Liver (tissue), 3 donors: ENCODE measurements around the gene ERI2.

Experiments used
- EGR1 ChIP-seq, 2 donors: IDR thresholded peaks; 2 replicates each; pipeline ENCODE4 v1.6.1; 2016 to 2018; ENCODE audit warnings: antibody characterized with exemption in 2 of 2, low read depth in 2 of 2
- FOXA1 ChIP-seq: IDR thresholded peaks from 2 replicates; pipeline ENCODE4 v1.6.1; 2016; ENCODE audit warnings: antibody characterized with exemption
- GABPA ChIP-seq, 2 donors: IDR thresholded peaks in 1 of 2; conservative IDR thresholded peaks in 1 of 2; 2 replicates each; pipeline ENCODE4 v1.6.1; 2016; ENCODE audit warnings: antibody characterized with exemption in 2 of 2, mild to moderate bottlenecking in 1 of 2, moderate library complexity in 1 of 2
- JUND ChIP-seq, 2 donors: IDR thresholded peaks; 2 replicates each; pipeline ENCODE4 v1.6.1; 2016; ENCODE audit warnings: antibody characterized with exemption in 2 of 2
- RAD21 ChIP-seq, 2 donors: IDR thresholded peaks; 2 replicates each; pipeline ENCODE4 v1.6.1; 2016; ENCODE audit warnings: antibody characterized with exemption in 2 of 2, mild to moderate bottlenecking in 2 of 2
- RXRA ChIP-seq, 2 donors: IDR thresholded peaks; 2 replicates each; pipeline ENCODE4 v1.6.1; 2017 to 2018; ENCODE audit warnings: antibody characterized with exemption in 2 of 2, mild to moderate bottlenecking in 1 of 2
- SP1 ChIP-seq: IDR thresholded peaks from 2 replicates; pipeline ENCODE4 v1.6.1; 2018; ENCODE audit warnings: antibody characterized with exemption, mild to moderate bottlenecking
- TAF1 ChIP-seq: conservative IDR thresholded peaks from 2 replicates; pipeline ENCODE4 v1.6.1; 2016; ENCODE audit warnings: antibody characterized with exemption, mild to moderate bottlenecking
- YY1 ChIP-seq: IDR thresholded peaks from 2 replicates; pipeline ENCODE4 v1.6.1; 2016; ENCODE audit warnings: antibody characterized with exemption, mild to moderate bottlenecking
- TF ChIP-seq, protein P1 (sequence below): fragments of 150-350 bp; IDR thresholded peaks from 2 replicates; pipeline ENCODE4 v1.5.1; 2017; ENCODE audit warnings: improper control_type of control experiment, low read depth, low read length; ENCODE audit not compliant: missing input control
- TF ChIP-seq, protein P2 (sequence below): IDR thresholded peaks from 2 replicates; pipeline ENCODE4 v1.6.1; 2016; ENCODE audit warnings: antibody characterized with exemption
- TF ChIP-seq, protein P3 (sequence below): IDR thresholded peaks from 2 replicates; pipeline ENCODE4 v1.6.1; 2016; ENCODE audit warnings: antibody characterized with exemption, mild to moderate bottlenecking
- TF ChIP-seq, protein P4 (sequence below): IDR thresholded peaks from 2 replicates; pipeline ENCODE4 v1.6.1; 2016; ENCODE audit warnings: antibody characterized with exemption
- TF ChIP-seq, protein P5 (sequence below): IDR thresholded peaks from 2 replicates; pipeline ENCODE4 v1.6.1; 2016; ENCODE audit warnings: antibody characterized with exemption
- donor health status: healthy.
- donor health status: healthy.

DNA sequence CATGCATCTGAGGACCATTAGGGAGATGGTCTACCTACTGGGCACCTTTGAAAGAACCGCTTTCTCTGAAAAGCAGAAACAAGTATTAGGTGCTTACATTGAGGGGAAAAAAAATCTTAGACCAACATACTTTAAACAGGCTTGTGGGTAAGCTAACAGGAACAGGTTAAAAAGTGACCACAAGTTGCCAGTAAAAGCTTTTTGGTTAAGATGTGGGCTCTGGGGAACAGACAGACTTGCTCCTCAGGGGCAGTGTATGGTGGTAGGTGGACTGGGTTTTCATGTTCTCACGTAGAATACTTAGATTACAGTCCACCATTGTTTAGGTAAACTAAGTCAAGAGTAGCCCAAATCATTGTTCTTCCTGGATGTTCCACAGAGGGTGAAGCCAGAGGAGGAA is 41.3 kb upstream of the ERI2 start:
- TF ChIP-seq TAF1 = no peak
- TF ChIP-seq, protein P1, sequence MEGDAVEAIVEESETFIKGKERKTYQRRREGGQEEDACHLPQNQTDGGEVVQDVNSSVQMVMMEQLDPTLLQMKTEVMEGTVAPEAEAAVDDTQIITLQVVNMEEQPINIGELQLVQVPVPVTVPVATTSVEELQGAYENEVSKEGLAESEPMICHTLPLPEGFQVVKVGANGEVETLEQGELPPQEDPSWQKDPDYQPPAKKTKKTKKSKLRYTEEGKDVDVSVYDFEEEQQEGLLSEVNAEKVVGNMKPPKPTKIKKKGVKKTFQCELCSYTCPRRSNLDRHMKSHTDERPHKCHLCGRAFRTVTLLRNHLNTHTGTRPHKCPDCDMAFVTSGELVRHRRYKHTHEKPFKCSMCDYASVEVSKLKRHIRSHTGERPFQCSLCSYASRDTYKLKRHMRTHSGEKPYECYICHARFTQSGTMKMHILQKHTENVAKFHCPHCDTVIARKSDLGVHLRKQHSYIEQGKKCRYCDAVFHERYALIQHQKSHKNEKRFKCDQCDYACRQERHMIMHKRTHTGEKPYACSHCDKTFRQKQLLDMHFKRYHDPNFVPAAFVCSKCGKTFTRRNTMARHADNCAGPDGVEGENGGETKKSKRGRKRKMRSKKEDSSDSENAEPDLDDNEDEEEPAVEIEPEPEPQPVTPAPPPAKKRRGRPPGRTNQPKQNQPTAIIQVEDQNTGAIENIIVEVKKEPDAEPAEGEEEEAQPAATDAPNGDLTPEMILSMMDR = no peak
- TF ChIP-seq, protein P2, sequence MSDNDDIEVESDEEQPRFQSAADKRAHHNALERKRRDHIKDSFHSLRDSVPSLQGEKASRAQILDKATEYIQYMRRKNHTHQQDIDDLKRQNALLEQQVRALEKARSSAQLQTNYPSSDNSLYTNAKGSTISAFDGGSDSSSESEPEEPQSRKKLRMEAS = no peak
- TF ChIP-seq, protein P3, sequence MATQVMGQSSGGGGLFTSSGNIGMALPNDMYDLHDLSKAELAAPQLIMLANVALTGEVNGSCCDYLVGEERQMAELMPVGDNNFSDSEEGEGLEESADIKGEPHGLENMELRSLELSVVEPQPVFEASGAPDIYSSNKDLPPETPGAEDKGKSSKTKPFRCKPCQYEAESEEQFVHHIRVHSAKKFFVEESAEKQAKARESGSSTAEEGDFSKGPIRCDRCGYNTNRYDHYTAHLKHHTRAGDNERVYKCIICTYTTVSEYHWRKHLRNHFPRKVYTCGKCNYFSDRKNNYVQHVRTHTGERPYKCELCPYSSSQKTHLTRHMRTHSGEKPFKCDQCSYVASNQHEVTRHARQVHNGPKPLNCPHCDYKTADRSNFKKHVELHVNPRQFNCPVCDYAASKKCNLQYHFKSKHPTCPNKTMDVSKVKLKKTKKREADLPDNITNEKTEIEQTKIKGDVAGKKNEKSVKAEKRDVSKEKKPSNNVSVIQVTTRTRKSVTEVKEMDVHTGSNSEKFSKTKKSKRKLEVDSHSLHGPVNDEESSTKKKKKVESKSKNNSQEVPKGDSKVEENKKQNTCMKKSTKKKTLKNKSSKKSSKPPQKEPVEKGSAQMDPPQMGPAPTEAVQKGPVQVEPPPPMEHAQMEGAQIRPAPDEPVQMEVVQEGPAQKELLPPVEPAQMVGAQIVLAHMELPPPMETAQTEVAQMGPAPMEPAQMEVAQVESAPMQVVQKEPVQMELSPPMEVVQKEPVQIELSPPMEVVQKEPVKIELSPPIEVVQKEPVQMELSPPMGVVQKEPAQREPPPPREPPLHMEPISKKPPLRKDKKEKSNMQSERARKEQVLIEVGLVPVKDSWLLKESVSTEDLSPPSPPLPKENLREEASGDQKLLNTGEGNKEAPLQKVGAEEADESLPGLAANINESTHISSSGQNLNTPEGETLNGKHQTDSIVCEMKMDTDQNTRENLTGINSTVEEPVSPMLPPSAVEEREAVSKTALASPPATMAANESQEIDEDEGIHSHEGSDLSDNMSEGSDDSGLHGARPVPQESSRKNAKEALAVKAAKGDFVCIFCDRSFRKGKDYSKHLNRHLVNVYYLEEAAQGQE = no peak
- TF ChIP-seq GABPA (IDR thresholded peaks at IDR 0.05 in 1 of 2, conservative IDR thresholded peaks at IDR 0.05 in 1 of 2) = no peak
- TF ChIP-seq JUND (IDR thresholded peaks at IDR 0.05) = no peak
- no peak for TF ChIP-seq YY1
- TF ChIP-seq, protein P4, sequence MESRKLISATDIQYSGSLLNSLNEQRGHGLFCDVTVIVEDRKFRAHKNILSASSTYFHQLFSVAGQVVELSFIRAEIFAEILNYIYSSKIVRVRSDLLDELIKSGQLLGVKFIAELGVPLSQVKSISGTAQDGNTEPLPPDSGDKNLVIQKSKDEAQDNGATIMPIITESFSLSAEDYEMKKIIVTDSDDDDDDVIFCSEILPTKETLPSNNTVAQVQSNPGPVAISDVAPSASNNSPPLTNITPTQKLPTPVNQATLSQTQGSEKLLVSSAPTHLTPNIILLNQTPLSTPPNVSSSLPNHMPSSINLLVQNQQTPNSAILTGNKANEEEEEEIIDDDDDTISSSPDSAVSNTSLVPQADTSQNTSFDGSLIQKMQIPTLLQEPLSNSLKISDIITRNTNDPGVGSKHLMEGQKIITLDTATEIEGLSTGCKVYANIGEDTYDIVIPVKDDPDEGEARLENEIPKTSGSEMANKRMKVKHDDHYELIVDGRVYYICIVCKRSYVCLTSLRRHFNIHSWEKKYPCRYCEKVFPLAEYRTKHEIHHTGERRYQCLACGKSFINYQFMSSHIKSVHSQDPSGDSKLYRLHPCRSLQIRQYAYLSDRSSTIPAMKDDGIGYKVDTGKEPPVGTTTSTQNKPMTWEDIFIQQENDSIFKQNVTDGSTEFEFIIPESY = no peak
- TF ChIP-seq FOXA1 = no peak
- TF ChIP-seq EGR1 (IDR thresholded peaks at IDR 0.05; ENCODE audit: low read depth in 2 of 2) = no peak
- TF ChIP-seq SP1 = no peak
- no peak for TF ChIP-seq RAD21 (IDR thresholded peaks at IDR 0.05)
- no peak for TF ChIP-seq RXRA (IDR thresholded peaks at IDR 0.05)
- TF ChIP-seq, protein P5, sequence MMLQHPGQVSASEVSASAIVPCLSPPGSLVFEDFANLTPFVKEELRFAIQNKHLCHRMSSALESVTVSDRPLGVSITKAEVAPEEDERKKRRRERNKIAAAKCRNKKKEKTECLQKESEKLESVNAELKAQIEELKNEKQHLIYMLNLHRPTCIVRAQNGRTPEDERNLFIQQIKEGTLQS = no peak
